H1 (cell line): ENCODE data around the gene MOB1B. TPM values are rescaled to one million over a fixed set of nuclear protein-coding genes. Genes with fewer than 3 reads are reported as not detected.

ENCODE experiments used
- CHD1 ChIP-seq: IDR thresholded peaks from 2 replicates; pipeline ENCODE4 v1.6.1; 2012; ENCODE audit warnings: low read depth, low read length, improper control_type of control experiment
- RNF2 ChIP-seq: fragments of 200-900, 300-1000 bp; sonication (generic); IDR thresholded peaks from 2 replicates; pipeline ENCODE4 v1.7.1; 2016; ENCODE audit warnings: borderline replicate concordance, low read depth, mild to moderate bottlenecking, antibody characterized with exemption, low read length; ENCODE audit not compliant: poor library complexity, severe bottlenecking; ENCODE audit errors: missing control alignments
- YY1 ChIP-seq: IDR thresholded peaks from 2 replicates; pipeline ENCODE4 v1.6.1; 2011; ENCODE audit warnings: low read depth, mild to moderate bottlenecking, low read length
- polyA plus RNA-seq, 7 experiments: library from polyadenylated mRNA; depleted of rRNA in 3 of 7; stranded (reverse) in 5 of 7; unstranded in 2 of 7; fragments of >200 nt in 5 of 7; fragments of 200-250 nt in 2 of 7; gene quantifications; 1 replicate in 5 of 7; 2 replicates in 1 of 7; 4 replicates in 1 of 7; pipeline versions ENCODE4 v1.2.1 to v1.2.3, GENCODE V29; 2011 to 2013; ENCODE audit warnings: missing spikeins in 2 of 7, mixed read lengths in 2 of 7
- total RNA-seq: library from RNA; stranded (reverse); fragmentation: NEBNext Ultra II Directional; extraction: Animal tissue kit (Norgen Biotek cat#: 25700); gene quantifications from 2 replicates; pipeline ENCODE4 v1.2.1, GENCODE V29; 2021

Gene MOB1B
- total and polyA plus RNA-seq, 2 of the 8 experiments (the other 6 are each of a cell fraction or from before 2014, with no cell fraction given) = 3.8 to 33.5 TPM

- TF ChIP-seq RNF2 = no peak
- TF ChIP-seq CHD1 = no peak
- TF ChIP-seq YY1 = no peak
Observed at GRCh38 chr4:70948665-70949260, 46.6 kb downstream of the MOB1B start (continued).
